H1 (cell line): ENCODE data around the gene COA1. TPM values are rescaled to one million over a fixed set of nuclear protein-coding genes. Genes with fewer than 3 reads are reported as not detected.

ENCODE experiments used
- CHD7 ChIP-seq: fragments of 300-600 bp; sonication (generic); IDR thresholded peaks from 2 replicates; pipeline ENCODE4 v1.7.1; 2012; ENCODE audit warnings: low read length, moderate library complexity, mild to moderate bottlenecking, inconsistent platforms; ENCODE audit not compliant: insufficient replicate concordance
- KDM4A ChIP-seq: IDR thresholded peaks from one replicate; pipeline ENCODE4 v1.7.1; 2012; ENCODE audit warnings: low read depth, mild to moderate bottlenecking, moderate library complexity, low read length, inconsistent platforms; ENCODE audit not compliant: severe bottlenecking
- polyA plus RNA-seq, 7 experiments: library from polyadenylated mRNA; depleted of rRNA in 3 of 7; stranded (reverse) in 5 of 7; unstranded in 2 of 7; fragments of >200 nt in 5 of 7; fragments of 200-250 nt in 2 of 7; gene quantifications; 1 replicate in 5 of 7; 2 replicates in 1 of 7; 4 replicates in 1 of 7; pipeline versions ENCODE4 v1.2.1 to v1.2.3, GENCODE V29; 2011 to 2013; ENCODE audit warnings: missing spikeins in 2 of 7, mixed read lengths in 2 of 7
- total RNA-seq: library from RNA; stranded (reverse); fragmentation: NEBNext Ultra II Directional; extraction: Animal tissue kit (Norgen Biotek cat#: 25700); gene quantifications from 2 replicates; pipeline ENCODE4 v1.2.1, GENCODE V29; 2021

The COA1 gene
- total and polyA plus RNA-seq, 2 of the 8 experiments (the other 6 are each of a cell fraction or from before 2014, with no cell fraction given) = 98.6 to 143 TPM

GRCh38 chr7:43647673-43648472 is 81.5 kb downstream of the COA1 start (continued):
- TF ChIP-seq CHD7 (no peak), KDM4A (no peak)
